Lower lobe of right lung (tissue), 2 donors: ENCODE data around the gene BAIAP2L2. TPM values are rescaled to one million over a fixed set of nuclear protein-coding genes. Genes with fewer than 3 reads are reported as not detected.

ENCODE experiments used
- ATAC-seq, 2 donors: fragments of 200-7000 bp; cut with Tn5 transposase; one replicate each; pipeline ENCODE4 v1.9.1; 2020 to 2022; ENCODE audit warnings: mild to moderate bottlenecking in 2 of 2, moderate library complexity in 2 of 2
- DNase-seq: peaks from one replicate; pipeline ENCODE4 v3.0.0-alpha.2; 2020
- H3K27ac ChIP-seq: fragments of 200-600 bp; one replicate; pipeline ENCODE4 v1.8.0; 2022
- H3K27me3 ChIP-seq: fragments of 200-600 bp; one replicate; pipeline ENCODE4 v1.8.0; 2022; ENCODE audit warnings: low read depth
- H3K36me3 ChIP-seq: fragments of 200-600 bp; one replicate; pipeline ENCODE4 v1.8.0; 2022; ENCODE audit warnings: mild to moderate bottlenecking
- H3K4me1 ChIP-seq: fragments of 200-600 bp; one replicate; pipeline ENCODE4 v1.8.0; 2022
- H3K4me3 ChIP-seq: fragments of 200-600 bp; one replicate; pipeline ENCODE4 v1.8.0; 2022; ENCODE audit warnings: mild to moderate bottlenecking
- H3K9me3 ChIP-seq: fragments of 200-600 bp; one replicate; pipeline ENCODE4 v1.8.0; 2022
- CTCF ChIP-seq: fragments of 200-600 bp; IDR thresholded peaks from one replicate; pipeline ENCODE4 v1.8.0; 2022; ENCODE audit warnings: antibody characterized with exemption, mild to moderate bottlenecking
- intact Hi-C: fragments of 100-400 bp; cut with DNase I; formaldehyde crosslinking; loops from one replicate; pipeline ENCODE4 v1.11.0; 2022
- total RNA-seq: library from RNA; stranded (reverse); fragmentation: NEBNext Ultra II Directional; extraction: Animal tissue kit (Norgen Biotek cat#: 25700); gene quantifications from one replicate; pipeline ENCODE4 v1.2.1, GENCODE V29; 2021
- donor health status: DM: no; HTN: yes; CAD: no; lungs with severe emphysema.

Gene BAIAP2L2
- total RNA-seq, 1 donor from 2014 or later = 0.44 TPM

- ATAC-seq = peak; percentile 94 to 95
- no peak for TF ChIP-seq CTCF
- peak; percentile 91 for DNase-seq
- Histone ChIP-seq H3K27ac (peak within 1 kb of the TSS; percentile 95), H3K4me3 (peak within 1 kb of the TSS; percentile 74), H3K27me3 (no peaks in the 10 kb centered on the region), H3K36me3 (peaks cover 27% of the 10 kb centered on the region), H3K4me1 (peaks cover 4% of the 10 kb centered on the region), H3K9me3 (no peaks in the 10 kb centered on the region)
- intact Hi-C loops = no loop called here
Observed at GRCh38 chr22:38056969-38057891, 53.3 kb downstream of the BAIAP2L2 start, which contains the start of gene PICK1. PICK1 (plus strand) TSS chr22:38057404; CDS start chr22:38057810, 406 bp downstream.

DNA sequence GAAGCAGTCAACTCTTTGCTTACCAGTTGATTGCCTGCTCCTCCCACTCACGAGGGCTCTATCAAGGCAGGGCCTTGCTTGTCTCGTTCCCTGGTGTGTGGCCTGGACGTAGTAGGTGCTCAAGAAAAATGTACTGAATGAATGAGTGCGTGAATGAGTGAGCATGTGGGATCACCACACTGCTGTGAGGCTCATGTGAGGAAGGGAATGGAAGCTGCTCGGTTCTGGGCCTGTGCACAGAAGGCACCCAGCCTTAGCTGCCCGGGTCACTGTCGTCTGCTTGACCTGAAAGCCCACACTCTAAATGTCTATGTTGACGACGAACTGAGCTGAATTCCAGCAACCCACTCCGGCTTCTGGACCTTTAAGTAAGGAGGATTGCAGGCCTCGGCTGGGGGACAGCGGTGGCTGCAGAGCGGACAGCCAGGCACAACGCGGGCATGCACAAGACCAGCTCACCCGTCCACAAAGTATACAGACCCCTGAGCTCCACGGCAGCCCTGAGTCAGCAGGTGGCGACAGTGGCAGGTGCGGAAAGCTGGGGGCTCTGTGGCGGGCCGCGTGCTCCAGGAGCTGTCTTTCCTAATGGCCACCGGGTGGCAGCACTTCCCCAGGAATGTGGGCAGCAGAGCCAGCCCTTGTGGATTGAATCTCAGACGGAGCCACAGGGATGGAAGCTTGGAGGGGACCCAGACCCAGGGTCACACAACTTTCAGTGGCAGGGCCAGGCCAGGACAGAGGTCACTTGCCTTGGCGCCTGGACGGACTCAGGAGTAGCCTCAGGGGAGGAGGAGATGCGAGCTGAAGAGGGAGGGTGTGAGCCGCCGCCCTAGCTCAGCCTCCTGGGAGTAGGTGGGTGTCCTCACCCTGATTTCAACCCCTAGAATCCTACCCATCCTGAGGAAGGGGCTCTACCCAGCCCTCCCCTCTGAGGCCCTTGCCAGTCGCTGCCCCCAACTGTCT, 58.3 kb downstream of the BAIAP2L2 start:
- Histone ChIP-seq H3K4me3 (no peak overlapping the region), H3K27ac (no peak overlapping the region), H3K4me1 (peaks cover 7% of the 10 kb centered on the region), H3K9me3 (no peaks in the 10 kb centered on the region), H3K27me3 (no peaks in the 10 kb centered on the region), H3K36me3 (no peaks in the 10 kb centered on the region)
- peak; percentile 87 for DNase-seq
- peak; percentile 92 for TF ChIP-seq CTCF
- intact Hi-C loops = no loop called here
- ATAC-seq = peak; percentile 75 to 76

- Histone ChIP-seq H3K36me3 (no peaks in the 10 kb centered on the region), H3K4me3 (no peak overlapping the region), H3K4me1 (peaks cover 7% of the 10 kb centered on the region), H3K9me3 (no peaks in the 10 kb centered on the region), H3K27me3 (no peaks in the 10 kb centered on the region), H3K27ac (no peak overlapping the region)
- intact Hi-C loops = no loop called here
- no peak for DNase-seq
- no peak for ATAC-seq
- TF ChIP-seq CTCF = no peak
Observed at GRCh38 chr22:38051261-38051660, 59.2 kb downstream of the BAIAP2L2 start.

- Histone ChIP-seq H3K27me3 (no peaks in the 10 kb centered on the region), H3K4me3 (no peak overlapping the region), H3K9me3 (no peaks in the 10 kb centered on the region), H3K36me3 (no peaks in the 10 kb centered on the region), H3K27ac (no peak overlapping the region), H3K4me1 (peaks cover 7% of the 10 kb centered on the region)
- no peak for TF ChIP-seq CTCF
- DNase-seq (no peak), ATAC-seq (no peak)
- intact Hi-C loops = no loop called here
Observed at GRCh38 chr22:38050720-38051119, 59.8 kb downstream of the BAIAP2L2 start.
